Tongue (tissue), 2 donors: ENCODE results near the gene KLHDC3. TPM values are rescaled to one million over a fixed set of nuclear protein-coding genes. Genes with fewer than 3 reads are reported as not detected.
"Not testable (repeated sequence)": the region's sequence is repeated elsewhere in the genome, so short reads cannot be mapped to it uniquely, and the experiment has no call there.

Experiments used
- DNase-seq: peaks from one replicate; pipeline ENCODE4 v3.0.0-alpha.2; 2015
- total RNA-seq: library from RNA; depleted of rRNA; stranded (reverse); fragments of >200 nt; gene quantifications from one replicate; pipeline ENCODE4 v1.2.3, GENCODE V29; 2014

The KLHDC3 gene
- total RNA-seq, 1 donor from 2014 or later, result 249 TPM

GRCh38 chr6:43029120-43029519 is 15.1 kb downstream of the KLHDC3 start:
- no peak for DNase-seq

DNA sequence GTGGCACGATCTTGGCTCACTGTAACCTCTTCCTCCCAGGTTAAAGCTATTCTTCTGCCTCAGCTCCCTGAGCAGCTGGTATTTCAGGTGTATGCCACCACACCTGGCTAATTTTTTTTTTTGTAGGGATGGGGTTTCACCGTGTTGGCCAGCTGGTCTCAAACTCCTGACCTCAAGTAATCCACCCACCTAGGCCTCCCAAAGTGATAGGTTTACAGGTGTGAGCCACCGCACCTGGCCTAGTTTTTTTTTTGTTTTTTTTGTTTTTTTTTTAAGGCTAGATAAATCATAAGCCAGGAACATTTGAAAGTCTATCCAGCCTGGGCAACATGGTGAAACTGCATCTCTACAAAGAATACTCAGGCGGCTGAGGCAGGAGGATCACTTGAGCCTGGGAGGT is 18.3 kb downstream of the KLHDC3 start:
- no peak for DNase-seq

DNA sequence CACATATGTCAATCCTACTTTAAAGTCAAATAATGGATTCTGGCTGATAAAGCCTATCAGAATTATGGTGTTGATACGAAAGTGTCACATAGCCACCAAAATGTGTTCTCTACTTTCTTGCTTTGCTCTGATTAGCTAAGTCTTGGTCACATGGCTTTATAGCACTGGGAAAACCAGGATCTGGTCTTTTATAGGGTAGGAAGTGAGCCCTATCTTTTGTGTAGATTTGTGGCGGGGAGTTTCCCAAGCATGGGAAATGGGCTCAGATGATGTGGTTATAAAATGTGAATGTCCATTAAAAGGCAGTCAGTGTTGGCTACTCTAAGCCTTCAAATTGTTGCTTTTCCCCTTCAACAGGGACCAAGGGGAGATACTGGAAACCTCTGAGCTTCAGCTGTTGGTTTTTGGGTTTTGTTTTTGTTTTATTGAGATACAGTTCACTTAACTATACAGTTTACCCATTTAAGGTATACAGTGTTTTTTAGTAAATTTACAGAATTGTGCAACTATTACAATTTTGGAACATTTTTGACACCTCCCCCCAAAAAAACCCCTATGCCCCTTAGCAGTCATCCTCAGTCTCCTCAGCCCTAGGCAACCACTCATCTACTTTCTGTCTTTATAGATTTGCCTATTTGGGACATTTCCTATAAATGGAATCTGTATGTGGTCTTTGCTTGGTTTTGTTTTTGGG is 19.6 kb downstream of the KLHDC3 start:
- no peak for DNase-seq

- no peak for DNase-seq
Observed at GRCh38 chr6:43034190-43034525, 20.1 kb downstream of the KLHDC3 start.

GRCh38 chr6:43035495-43036194 is 21.6 kb downstream of the KLHDC3 start:
- DNase-seq, result no peak

DNA sequence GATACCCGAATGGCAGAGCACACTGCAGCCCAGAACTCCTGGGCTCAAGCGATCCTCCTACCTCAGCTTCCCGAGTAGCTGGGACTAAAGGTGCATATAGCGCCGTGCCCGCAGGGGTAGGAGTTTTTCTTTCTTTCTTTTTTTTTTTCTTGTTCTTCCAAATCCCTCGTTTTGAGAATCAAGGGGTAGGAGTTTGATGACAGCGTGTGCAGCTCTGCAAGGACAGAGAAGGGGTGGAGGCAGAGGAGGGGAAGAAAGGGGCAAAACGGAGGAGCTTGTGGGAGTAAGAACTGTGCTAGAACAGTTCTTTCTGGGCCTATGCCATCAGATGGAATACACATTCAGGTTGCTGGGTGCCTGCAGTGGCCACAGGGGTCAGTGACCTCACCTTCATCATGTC is 22.7 kb downstream of the KLHDC3 start:
- DNase-seq, result no peak

- DNase-seq, result no peak
Observed at GRCh38 chr6:43037197-43037596, 23.1 kb downstream of the KLHDC3 start.

- DNase-seq, result no peak
Observed at GRCh38 chr6:43037706-43038105, 23.7 kb downstream of the KLHDC3 start.

- DNase-seq, result no peak
Observed at GRCh38 chr6:43038727-43039126, 24.7 kb downstream of the KLHDC3 start.

GRCh38 chr6:43040542-43041257 is 26.7 kb downstream of the KLHDC3 start:
- DNase-seq, result no peak

DNA sequence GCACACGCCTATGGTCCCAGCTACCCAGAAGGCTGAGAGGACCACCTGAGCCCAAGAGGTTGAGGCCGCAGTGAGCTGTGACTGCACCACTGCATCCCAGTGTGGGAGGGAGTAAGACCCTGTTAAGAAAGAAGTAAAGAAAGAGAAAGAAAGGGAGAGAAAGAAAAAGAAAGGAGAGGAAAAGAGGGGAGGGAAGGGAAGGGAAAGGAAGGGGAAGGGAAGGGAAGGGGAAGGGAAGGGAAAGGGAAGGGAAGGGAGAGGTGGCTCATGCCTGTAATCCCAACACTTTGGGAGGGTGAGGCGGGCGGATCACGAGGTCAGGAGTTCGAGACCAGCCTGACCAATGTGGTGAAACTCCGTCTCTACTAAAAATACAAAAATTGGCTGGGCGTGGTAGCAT is 27.4 kb downstream of the KLHDC3 start:
- not testable (repeated sequence) for DNase-seq

GRCh38 chr6:43043310-43043709 is 29.3 kb downstream of the KLHDC3 start:
- no peak for DNase-seq

GRCh38 chr6:43045371-43045930 is 31.4 kb downstream of the KLHDC3 start:
- no peak for DNase-seq

DNA sequence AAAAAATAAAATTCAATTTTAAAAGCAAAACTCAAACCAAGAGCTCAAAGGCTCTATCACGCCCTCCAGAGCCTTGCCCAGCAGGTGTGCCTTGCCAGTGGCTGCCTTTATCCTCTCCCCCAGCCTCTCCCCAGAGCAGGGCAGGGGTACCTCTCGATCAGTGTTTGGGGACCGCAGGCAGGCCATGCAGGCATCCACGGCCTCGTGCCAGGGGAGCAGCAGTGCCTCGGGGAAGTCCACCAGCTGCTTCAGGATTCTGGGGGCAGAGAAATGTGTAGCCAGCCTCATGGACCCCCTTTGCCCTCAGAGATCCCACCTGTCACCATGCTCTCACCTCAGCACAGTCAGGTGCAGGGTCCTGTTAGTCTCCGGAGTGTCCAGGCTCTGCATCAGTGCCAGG is 33.9 kb downstream of the KLHDC3 start:
- no peak for DNase-seq

DNA sequence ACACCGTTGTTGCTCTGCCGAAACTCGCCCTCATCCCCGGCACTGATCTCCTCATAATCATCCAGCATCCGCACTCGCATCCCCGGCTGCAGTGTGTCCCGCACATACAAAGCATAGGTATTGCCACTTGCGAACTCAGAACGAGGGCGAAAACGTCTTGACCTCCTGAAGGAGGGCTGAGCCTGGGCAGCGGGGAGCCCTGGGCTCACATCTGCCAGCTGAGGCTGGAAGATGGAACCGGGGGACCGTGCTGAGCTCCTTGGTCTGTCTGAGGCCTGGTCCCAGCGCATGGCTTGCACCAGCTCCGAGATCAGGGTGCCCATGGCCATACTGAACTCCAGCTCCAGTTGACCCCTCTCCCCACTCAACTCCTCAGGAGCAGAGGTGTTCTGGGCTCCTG is 36.9 kb downstream of the KLHDC3 start:
- no peak for DNase-seq

DNA sequence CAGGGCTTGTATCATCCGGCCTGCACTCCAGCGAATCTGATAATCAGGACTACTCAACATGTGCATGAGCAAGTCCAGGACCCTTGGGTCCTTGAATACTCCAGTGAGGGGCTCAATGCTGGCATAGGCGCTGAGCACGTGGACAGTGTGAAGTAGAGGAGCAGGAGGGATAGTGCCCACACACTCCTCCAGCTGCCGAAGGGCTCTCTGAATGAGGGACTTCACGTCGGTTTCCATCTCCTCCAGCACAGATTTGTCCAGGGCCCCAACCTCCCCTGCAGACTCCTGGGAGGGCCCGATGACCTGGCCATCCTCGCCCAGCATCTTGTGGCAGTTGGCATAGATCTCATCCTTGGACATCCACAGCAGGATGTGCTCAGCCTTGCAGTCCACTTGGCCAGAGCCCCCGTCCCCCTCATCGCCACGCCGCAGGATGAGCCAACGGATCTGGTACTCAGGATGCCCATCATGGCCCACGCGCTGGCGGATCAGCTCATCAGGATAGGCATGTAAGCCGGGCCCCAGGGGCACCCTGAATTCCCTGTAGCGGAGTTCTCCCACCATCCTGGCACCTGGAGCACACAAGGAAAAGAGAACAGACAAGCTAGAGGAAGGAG is 38.3 kb downstream of the KLHDC3 start:
- DNase-seq, result no peak

DNA sequence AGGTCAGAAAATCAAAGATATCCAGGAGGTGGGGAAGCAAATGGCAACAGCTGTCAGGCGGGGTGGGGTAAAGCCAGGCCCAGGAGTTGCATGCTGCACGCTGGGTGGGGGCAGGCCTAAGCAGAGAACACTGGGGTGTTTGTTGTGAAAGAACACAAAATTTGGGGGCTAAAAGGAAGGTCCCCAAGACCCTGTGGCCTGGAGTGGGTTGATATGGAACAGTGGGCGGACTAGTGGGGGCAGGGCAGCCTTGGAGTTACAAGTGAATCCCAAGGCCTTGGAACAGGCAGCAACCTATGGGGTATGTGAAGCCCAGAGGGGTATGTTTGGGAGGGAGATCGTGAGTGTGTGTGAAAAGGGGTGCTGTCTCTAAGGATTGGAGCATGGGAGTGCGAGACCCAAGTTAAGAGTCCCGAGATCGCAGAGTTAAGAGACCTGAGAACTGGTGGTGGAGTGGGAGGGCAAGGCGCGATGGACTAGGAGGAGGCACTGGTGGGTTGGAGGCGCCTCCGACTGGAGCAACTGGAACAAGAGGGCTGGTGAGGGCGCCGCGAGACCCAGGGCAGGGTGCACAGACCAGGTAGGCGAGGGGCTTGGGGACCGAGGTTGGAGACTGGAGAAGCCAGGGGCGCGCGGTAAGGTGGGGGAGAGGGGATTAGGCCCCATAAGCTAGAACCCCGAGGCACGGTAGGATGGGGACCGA is 38.9 kb downstream of the KLHDC3 start:
- peak; percentile 73 for DNase-seq

- DNase-seq, result peak; percentile 98
Observed at GRCh38 chr6:43053545-43054205, 39.6 kb downstream of the KLHDC3 start, which contains the start of gene CUL7. CUL7 (minus strand) TSS chr6:43053851; CDS start chr6:43052788, 1,063 bp downstream.

- DNase-seq, result no peak
Observed at GRCh38 chr6:43054206-43054943, 40.3 kb downstream of the KLHDC3 start.

GRCh38 chr6:43055966-43056365 is 41.9 kb downstream of the KLHDC3 start:
- DNase-seq, result no peak

DNA sequence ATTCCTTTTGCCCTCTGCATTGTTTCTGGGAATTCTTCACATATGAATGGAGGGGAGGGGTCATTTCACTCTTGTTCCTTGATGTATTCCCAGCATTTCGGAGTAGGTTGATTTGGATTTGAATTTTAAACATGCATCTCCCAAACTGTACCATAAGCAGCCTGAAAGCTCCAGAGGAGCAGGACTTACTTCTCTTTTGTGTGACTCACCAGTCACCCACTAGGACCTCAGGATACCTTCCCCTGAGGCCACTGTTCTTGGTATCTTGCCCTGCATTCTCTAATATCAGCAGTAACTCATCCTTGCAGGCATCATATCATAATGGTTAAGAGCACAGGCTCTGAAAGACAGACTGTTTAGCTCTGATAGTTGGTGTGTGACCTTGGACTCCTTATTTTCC is 44.5 kb downstream of the KLHDC3 start:
- DNase-seq, result no peak
